Gastrocnemius medialis (tissue), 4 donors: Measurements from ENCODE around the gene UBASH3B. TPM values are rescaled to one million over a fixed set of nuclear protein-coding genes. Genes with fewer than 3 reads are reported as not detected.
A peak's percentile ranks its signal among the peaks of the same experiment; 100 is the strongest.

Experiments used
- ATAC-seq, 2 donors: fragments of 150-250 bp; one replicate each; pipeline ENCODE4 v1.9.1; 2016
- DNase-seq, 2 donors: peaks; one replicate each; pipeline ENCODE4 v3.0.0-alpha.2; 2019
- H3K27ac ChIP-seq, 4 donors: fragments of 200-600 bp; sonication (generic); 1 replicate in 1 of 4; 2 replicates in 3 of 4; pipeline ENCODE4 v1.5.1; 2016 to 2018; ENCODE audit warnings: mild to moderate bottlenecking in 2 of 4, moderate library complexity in 1 of 4
- H3K27me3 ChIP-seq, 3 donors: fragments of 200-600 bp; sonication (generic) in 2 of 3; 1 replicate in 1 of 3; 2 replicates in 2 of 3; pipeline versions ENCODE4 v1.5.1 to v1.6.0; 2016 to 2019; ENCODE audit warnings: mild to moderate bottlenecking in 1 of 3, moderate library complexity in 1 of 3
- H3K36me3 ChIP-seq, 2 donors: fragments of 200-600 bp; sonication (generic) in 1 of 2; one replicate each; pipeline ENCODE4 v1.5.1; 2017 to 2018
- H3K4me1 ChIP-seq, 2 donors: fragments of 200-600 bp; sonication (generic) in 1 of 2; one replicate each; pipeline ENCODE4 v1.5.1; 2016 to 2017; ENCODE audit warnings: mild to moderate bottlenecking in 2 of 2
- H3K4me3 ChIP-seq, 4 donors: fragments of 200-600 bp; sonication (generic) in 3 of 4; 1 replicate in 1 of 4; 2 replicates in 3 of 4; pipeline ENCODE4 v1.5.1; 2016 to 2019; ENCODE audit warnings: mild to moderate bottlenecking in 2 of 4
- H3K9me3 ChIP-seq, 3 donors: fragments of 200-600 bp; sonication (generic) in 2 of 3; 1 replicate in 1 of 3; 2 replicates in 2 of 3; pipeline ENCODE4 v1.5.1; 2016 to 2019
- POLR2A ChIP-seq, 2 donors: fragments of 450-650 bp; IDR thresholded peaks; one replicate each; pipeline ENCODE4 v1.6.1; 2017; ENCODE audit warnings: antibody characterized with exemption in 2 of 2, mild to moderate bottlenecking in 2 of 2, moderate library complexity in 2 of 2
- in situ Hi-C, 4 donors: fragments of 200-750 bp; cut with MboI; loops; one replicate each; pipeline versions ENCODE4 v1.15.0 to v1.8.0; 2017; ENCODE audit warnings: low sequenced_read_pairs in 4 of 4
- intact Hi-C: fragments of 100-400 bp; cut with DNase I; formaldehyde crosslinking; loops from one replicate; pipeline ENCODE4 v1.15.1; 2023; ENCODE audit warnings: low total_unique reads
- total RNA-seq, 4 donors: library from RNA; depleted of rRNA; stranded (reverse); fragments of >200 nt; gene quantifications; one replicate each; pipeline versions ENCODE4 v1.1.0 to v1.2.3, GENCODE V29; 2016
- TF ChIP-seq, protein P1 (sequence below), 5 experiments: fragments of 450-650 bp in 3 of 5; fragments of 200-600 bp in 2 of 5; sonication (generic) in 2 of 5; IDR thresholded peaks in 4 of 5; conservative IDR thresholded peaks in 1 of 5; 1 replicate in 4 of 5; 2 replicates in 1 of 5; pipeline ENCODE4 v1.5.1; 2016 to 2019; ENCODE audit warnings: antibody characterized with exemption in 5 of 5, mild to moderate bottlenecking in 3 of 5, moderate library complexity in 3 of 5

The UBASH3B gene
- total RNA-seq, 4 donors from 2014 or later, result 0.32 to 2.9 (median 0.87) TPM

DNA sequence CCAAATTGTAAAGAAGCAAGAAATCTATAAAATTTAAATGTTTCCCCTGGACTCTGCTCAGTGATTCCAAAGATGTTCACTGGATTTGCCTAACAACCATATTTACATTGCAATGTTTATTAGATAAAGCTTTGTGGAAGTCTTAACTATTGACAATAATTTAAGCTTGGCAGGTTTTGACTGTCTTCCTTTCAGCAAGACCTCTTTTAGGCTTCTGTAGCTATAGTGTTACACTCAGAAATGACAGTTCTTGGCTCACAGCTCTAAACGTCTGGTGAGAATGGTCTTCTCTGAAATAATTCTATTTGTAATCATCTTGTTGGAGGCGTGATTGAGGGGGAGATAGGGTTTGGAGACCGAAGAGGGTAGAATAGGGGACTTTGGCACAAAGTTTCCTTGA is 138.0 kb downstream of the UBASH3B start:
- H3K36me3 ChIP-seq, result no peaks in the 10 kb centered on the region
- TF ChIP-seq POLR2A (IDR thresholded peaks at IDR 0.05), result no peak
- TF ChIP-seq, protein P1, sequence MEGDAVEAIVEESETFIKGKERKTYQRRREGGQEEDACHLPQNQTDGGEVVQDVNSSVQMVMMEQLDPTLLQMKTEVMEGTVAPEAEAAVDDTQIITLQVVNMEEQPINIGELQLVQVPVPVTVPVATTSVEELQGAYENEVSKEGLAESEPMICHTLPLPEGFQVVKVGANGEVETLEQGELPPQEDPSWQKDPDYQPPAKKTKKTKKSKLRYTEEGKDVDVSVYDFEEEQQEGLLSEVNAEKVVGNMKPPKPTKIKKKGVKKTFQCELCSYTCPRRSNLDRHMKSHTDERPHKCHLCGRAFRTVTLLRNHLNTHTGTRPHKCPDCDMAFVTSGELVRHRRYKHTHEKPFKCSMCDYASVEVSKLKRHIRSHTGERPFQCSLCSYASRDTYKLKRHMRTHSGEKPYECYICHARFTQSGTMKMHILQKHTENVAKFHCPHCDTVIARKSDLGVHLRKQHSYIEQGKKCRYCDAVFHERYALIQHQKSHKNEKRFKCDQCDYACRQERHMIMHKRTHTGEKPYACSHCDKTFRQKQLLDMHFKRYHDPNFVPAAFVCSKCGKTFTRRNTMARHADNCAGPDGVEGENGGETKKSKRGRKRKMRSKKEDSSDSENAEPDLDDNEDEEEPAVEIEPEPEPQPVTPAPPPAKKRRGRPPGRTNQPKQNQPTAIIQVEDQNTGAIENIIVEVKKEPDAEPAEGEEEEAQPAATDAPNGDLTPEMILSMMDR (IDR thresholded peaks at IDR 0.05 in 4 of 5, conservative IDR thresholded peaks at IDR 0.05 in 1 of 5), result no peak
- H3K4me3 ChIP-seq, result no peak overlapping the region
- H3K4me1 ChIP-seq, result no peaks in the 10 kb centered on the region
- ATAC-seq, result no peak
- in situ Hi-C loops, result loop anchor here in 1 of 4 donors (10.0 kb wide), 1 partner anchor 61 kb away; no protein-coding TSS in a partner anchor
- DNase-seq, result no peak
- H3K9me3 ChIP-seq, result no peaks in the 10 kb centered on the region
- no peak overlapping the region for H3K27ac ChIP-seq
- no peaks in the 10 kb centered on the region for H3K27me3 ChIP-seq
- intact Hi-C loops, result loop anchor here (10.0 kb wide), 1 partner anchor 61 kb away; no protein-coding TSS in a partner anchor

DNA sequence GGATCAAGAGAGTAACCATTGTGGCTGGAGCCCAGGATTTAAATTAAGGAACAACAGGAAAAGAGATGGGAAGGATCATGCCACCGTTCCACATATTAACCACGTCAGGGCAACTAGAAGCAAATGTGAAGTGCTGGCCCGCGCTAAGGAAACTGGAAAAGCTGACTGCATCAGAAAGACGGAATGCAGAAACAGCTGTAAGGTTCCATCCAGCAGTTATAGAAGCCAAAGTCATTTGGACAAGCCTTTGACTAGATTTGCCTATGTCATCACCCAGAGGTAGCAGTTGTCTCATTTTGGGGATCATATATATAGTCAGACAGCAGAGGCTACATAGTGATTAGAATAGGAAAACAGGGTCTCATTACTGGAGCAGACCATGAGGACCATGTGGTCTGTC is 139.8 kb downstream of the UBASH3B start:
- Histone ChIP-seq H3K4me1 (peaks cover 0 to 3% of the 10 kb centered on the region in 2 donors), H3K9me3 (no peaks in the 10 kb centered on the region), H3K27ac (no peak overlapping the region), H3K27me3 (no peaks in the 10 kb centered on the region), H3K36me3 (no peaks in the 10 kb centered on the region), H3K4me3 (no peak overlapping the region)
- in situ Hi-C loops, result loop anchor here in 2 of 4 donors (5.0 to 10.0 kb wide), 2 partner anchors 57 to 59 kb away; no protein-coding TSS in a partner anchor
- TF ChIP-seq, protein P1 (IDR thresholded peaks at IDR 0.05 in 4 of 5, conservative IDR thresholded peaks at IDR 0.05 in 1 of 5), result no peak
- no peak for TF ChIP-seq POLR2A (IDR thresholded peaks at IDR 0.05)
- intact Hi-C loops, result loop anchor here (10.0 kb wide), 1 partner anchor 59 kb away; no protein-coding TSS in a partner anchor
- DNase-seq (no peak), ATAC-seq (no peak)

DNA sequence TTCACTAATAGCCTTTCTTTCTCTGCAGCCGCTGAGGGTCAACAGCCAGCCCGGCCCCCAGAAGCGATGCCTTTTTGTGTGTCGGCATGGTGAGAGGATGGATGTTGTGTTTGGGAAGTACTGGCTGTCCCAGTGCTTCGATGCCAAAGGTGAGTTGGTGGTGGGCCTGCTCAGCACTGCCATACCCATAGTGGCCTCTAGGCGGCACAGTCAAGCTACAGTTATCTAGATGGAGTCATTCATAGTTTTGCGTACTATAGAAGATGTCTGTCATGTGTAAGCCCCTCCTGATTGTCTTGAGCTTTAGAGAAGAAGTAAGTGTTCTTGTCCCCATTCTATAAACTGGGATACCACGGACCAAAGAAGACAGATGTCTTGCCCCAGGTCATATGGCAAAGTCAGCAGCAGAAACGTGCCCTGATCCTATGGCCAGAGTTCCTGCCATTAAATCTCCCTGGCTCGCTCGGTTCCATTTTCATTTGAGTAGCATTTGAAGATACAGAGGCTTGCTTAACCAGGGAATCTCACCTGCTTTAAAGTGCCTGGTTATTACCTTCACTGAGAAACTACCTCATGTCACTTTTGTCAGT is 140.7 kb downstream of the UBASH3B start:
- no peak overlapping the region for H3K27ac ChIP-seq
- intact Hi-C loops (loop anchor here (10.0 kb wide), 1 partner anchor 59 kb away; no protein-coding TSS in a partner anchor), in situ Hi-C loops (loop anchor here in 2 of 4 donors (5.0 to 10.0 kb wide), 2 partner anchors 56 to 59 kb away; no protein-coding TSS in a partner anchor)
- no peak for ATAC-seq
- H3K36me3 ChIP-seq, result no peaks in the 10 kb centered on the region
- H3K27me3 ChIP-seq, result no peaks in the 10 kb centered on the region
- H3K4me3 ChIP-seq, result no peak overlapping the region
- no peak for DNase-seq
- no peak for TF ChIP-seq POLR2A (IDR thresholded peaks at IDR 0.05)
- TF ChIP-seq, protein P1 (IDR thresholded peaks at IDR 0.05 in 4 of 5, conservative IDR thresholded peaks at IDR 0.05 in 1 of 5), result peak; percentile 32 to 69 (median 59)
- no peaks in the 10 kb centered on the region for H3K9me3 ChIP-seq
- peaks cover 0 to 3% of the 10 kb centered on the region in 2 donors for H3K4me1 ChIP-seq

DNA sequence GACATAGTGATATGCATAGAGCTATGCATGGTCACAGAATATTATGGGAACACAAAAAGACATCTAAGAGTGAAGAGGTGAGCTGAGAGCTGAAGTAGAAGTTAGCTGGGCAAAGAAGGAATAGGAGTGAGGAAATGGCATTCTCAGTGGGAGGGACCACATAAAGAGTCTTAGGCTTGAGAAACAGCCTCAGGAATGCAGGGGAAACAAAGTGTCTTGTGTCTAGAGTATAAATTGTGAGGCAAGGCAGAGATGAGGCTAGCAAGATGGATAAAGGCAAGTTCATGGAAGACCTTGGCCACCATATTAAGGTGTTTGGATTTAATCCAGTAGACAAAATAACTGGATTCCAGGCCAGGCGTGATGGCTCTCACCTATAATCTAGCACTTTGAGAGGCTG is 142.1 kb downstream of the UBASH3B start:
- in situ Hi-C loops, result loop anchor here in 2 of 4 donors (5.0 to 10.0 kb wide), 2 partner anchors 55 to 57 kb away; no protein-coding TSS in a partner anchor
- ATAC-seq, result no peak
- DNase-seq, result no peak

More for the DNA sequence above, 142.1 kb downstream of the UBASH3B start:
- no peaks in the 10 kb centered on the region for H3K27me3 ChIP-seq
- TF ChIP-seq POLR2A (IDR thresholded peaks at IDR 0.05), result no peak
- TF ChIP-seq, protein P1 (IDR thresholded peaks at IDR 0.05 in 4 of 5, conservative IDR thresholded peaks at IDR 0.05 in 1 of 5), result no peak
- intact Hi-C loops, result loop anchor here (10.0 kb wide), 1 partner anchor 57 kb away; no protein-coding TSS in a partner anchor
- no peak overlapping the region for H3K27ac ChIP-seq
- H3K4me1 ChIP-seq, result peaks cover 0 to 3% of the 10 kb centered on the region in 2 donors
- no peaks in the 10 kb centered on the region for H3K9me3 ChIP-seq
- no peak overlapping the region for H3K4me3 ChIP-seq
- H3K36me3 ChIP-seq, result no peaks in the 10 kb centered on the region
